Endothelial cell of umbilical vein (primary cell): ENCODE data around the gene THAP4. TPM values are rescaled to one million over a fixed set of nuclear protein-coding genes. Genes with fewer than 3 reads are reported as not detected.

Source experiments
- BruUV-seq: library from RNA; stranded (reverse); fragments of 400-500 nt; replicated peaks from 2 replicates; lab custom pipeline; 2021; lab: Mats Ljungman, UMichigan
- CTCF ChIA-PET: fragments of 300-600, 350-600 bp; sonication (Branson Sonifier 250); formaldehyde crosslinking; loops from one replicate; lab custom pipeline; 2021; ENCODE audit warnings: antibody characterized with exemption, inconsistent platforms; lab: Charles Lee
- POLR2A ChIA-PET: fragments of 300-600, 350-600 bp; sonication (Branson Sonifier 250); formaldehyde crosslinking; loops from one replicate; lab custom pipeline; 2021; ENCODE audit warnings: antibody characterized with exemption, inconsistent platforms; lab: Charles Lee
- DNase-seq: peaks from one replicate; pipeline ENCODE4 v3.0.0-alpha.2; 2011; ENCODE audit warnings: low read depth, low spot score
- FAIRE-seq: peaks from 2 replicates; lab custom pipeline; 2011; peaks lifted over from hg19 to GRCh38; lab: Jason Lieb, UNC
- H2AFZ ChIP-seq: 2 replicates; pipeline ENCODE4 v1.6.0; 2012; ENCODE audit warnings: low read depth, low read length, control low read depth, inconsistent platforms
- H3K27ac ChIP-seq: 2 replicates; pipeline ENCODE4 v1.5.1; 2011; ENCODE audit warnings: low read depth, mild to moderate bottlenecking, control low read depth, low read length, moderate library complexity; ENCODE audit not compliant: insufficient read depth
- H3K27me3 ChIP-seq, 2 experiments: 2 replicates each; pipeline versions ENCODE4 v1.6.0 to v1.6.1; 2011; ENCODE audit warnings: low read length in 2 of 2, mixed read lengths in 1 of 2; ENCODE audit not compliant: control insufficient read depth in 2 of 2, insufficient read depth in 2 of 2
- H3K36me3 ChIP-seq, 2 experiments: 2 replicates in 1 of 2; 3 replicates in 1 of 2; pipeline ENCODE4 v1.5.1; 2011; ENCODE audit warnings: low read length in 2 of 2, mild to moderate bottlenecking in 1 of 2, moderate library complexity in 1 of 2; ENCODE audit not compliant: control insufficient read depth in 2 of 2, insufficient read depth in 2 of 2; ENCODE audit errors: extremely low read depth in 1 of 2
- H3K4me1 ChIP-seq: 3 replicates; pipeline ENCODE4 v1.5.1; 2011; ENCODE audit warnings: mild to moderate bottlenecking, low read length; ENCODE audit not compliant: control insufficient read depth, insufficient read depth; ENCODE audit errors: extremely low read depth
- H3K4me2 ChIP-seq: 2 replicates; pipeline ENCODE4 v1.6.1; 2011; ENCODE audit warnings: low read length, control low read depth, mixed read lengths; ENCODE audit not compliant: insufficient read depth
- H3K4me3 ChIP-seq, 3 experiments: fragments of 200-600 bp in 1 of 3; sonication (generic), shearing (Covaris generic) in 1 of 3; replicated peaks in 1 of 3; 2 replicates each; pipeline ENCODE4 v1.5.1; 2011 to 2016; ENCODE audit warnings: control low read depth in 3 of 3, low read length in 3 of 3, mild to moderate bottlenecking in 2 of 3, inconsistent platforms in 1 of 3, low read depth in 1 of 3, moderate library complexity in 1 of 3; ENCODE audit not compliant: insufficient read depth in 1 of 3
- H3K79me2 ChIP-seq: 2 replicates; pipeline ENCODE4 v1.6.0; 2012; ENCODE audit warnings: low read length, inconsistent platforms; ENCODE audit not compliant: control insufficient read depth, insufficient read depth
- H3K9ac ChIP-seq: replicated peaks from 2 replicates; pipeline ENCODE3; 2011; ENCODE audit warnings: low read length, control low read depth; ENCODE audit not compliant: insufficient read depth; ENCODE audit errors: extremely low read depth
- H3K9me1 ChIP-seq: replicated peaks from 3 replicates; pipeline ENCODE4 v1.6.0; 2011; ENCODE audit warnings: mild to moderate bottlenecking, low read length; ENCODE audit not compliant: control insufficient read depth, insufficient read depth; ENCODE audit errors: extremely low read depth
- H3K9me3 ChIP-seq: replicated peaks from 2 replicates; pipeline ENCODE4 v1.5.1; 2012; ENCODE audit warnings: low read length, inconsistent platforms; ENCODE audit not compliant: control insufficient read depth, insufficient read depth
- H4K20me1 ChIP-seq: replicated peaks from 2 replicates; pipeline ENCODE3; 2011; ENCODE audit warnings: mild to moderate bottlenecking, low read length; ENCODE audit not compliant: control insufficient read depth, insufficient read depth; ENCODE audit errors: extremely low read depth
- GATA2 ChIP-seq: IDR thresholded peaks from 2 replicates; pipeline ENCODE4 v1.7.0; 2011; ENCODE audit warnings: low read depth, mild to moderate bottlenecking, moderate library complexity, mixed read lengths, low read length; ENCODE audit not compliant: insufficient read length, insufficient read depth
- MYC ChIP-seq: IDR thresholded peaks from one replicate; pipeline ENCODE4 v1.6.1; 2011; ENCODE audit warnings: mild to moderate bottlenecking, low read depth, low read length
- POLR2A ChIP-seq: IDR thresholded peaks from 2 replicates; pipeline ENCODE4 v1.6.1; 2012; ENCODE audit warnings: low read depth, mild to moderate bottlenecking, control low read depth, low read length
- POLR2AphosphoS5 ChIP-seq: IDR thresholded peaks from 2 replicates; pipeline ENCODE4 v1.6.1; 2012; ENCODE audit warnings: low read depth, mild to moderate bottlenecking, control low read depth, low read length, moderate library complexity; ENCODE audit not compliant: insufficient read depth
- dilution Hi-C: fragments of 300-500 bp; cut with MboI; formaldehyde crosslinking; loops from one replicate; pipeline ENCODE4 v1.15.0; 2019; ENCODE audit warnings: low sequenced_read_pairs; ENCODE audit not compliant: extremely low pct_ligation_motif_present
- intact Hi-C: fragments of 100-400 bp; cut with micrococcal nuclease; formaldehyde crosslinking; loops from one replicate; pipeline ENCODE4 v1.10.0; 2022
- polyA plus RNA-seq, 4 experiments: library from polyadenylated mRNA; depleted of rRNA in 3 of 4; stranded (reverse) in 3 of 4; unstranded in 1 of 4; fragments of >200 nt; gene quantifications; 2 replicates each; pipeline versions ENCODE4 v1.2.1 to v1.2.3, GENCODE V29; 2011 to 2012; ENCODE audit warnings: missing spikeins in 1 of 4
- total RNA-seq: library from RNA; stranded (reverse); gene quantifications from 2 replicates; pipeline ENCODE4 v1.2.3, GENCODE V29; 2021
- TF ChIP-seq, protein P1 (sequence below): IDR thresholded peaks from 2 replicates; pipeline ENCODE4 v1.6.1; 2011; ENCODE audit not compliant: insufficient read depth, insufficient read length

The THAP4 gene
- total and polyA plus RNA-seq, 2 donors (not counting 3 experiments of a cell fraction or from before 2014, with no cell fraction given), result 45.4 to 47.4 TPM

DNA sequence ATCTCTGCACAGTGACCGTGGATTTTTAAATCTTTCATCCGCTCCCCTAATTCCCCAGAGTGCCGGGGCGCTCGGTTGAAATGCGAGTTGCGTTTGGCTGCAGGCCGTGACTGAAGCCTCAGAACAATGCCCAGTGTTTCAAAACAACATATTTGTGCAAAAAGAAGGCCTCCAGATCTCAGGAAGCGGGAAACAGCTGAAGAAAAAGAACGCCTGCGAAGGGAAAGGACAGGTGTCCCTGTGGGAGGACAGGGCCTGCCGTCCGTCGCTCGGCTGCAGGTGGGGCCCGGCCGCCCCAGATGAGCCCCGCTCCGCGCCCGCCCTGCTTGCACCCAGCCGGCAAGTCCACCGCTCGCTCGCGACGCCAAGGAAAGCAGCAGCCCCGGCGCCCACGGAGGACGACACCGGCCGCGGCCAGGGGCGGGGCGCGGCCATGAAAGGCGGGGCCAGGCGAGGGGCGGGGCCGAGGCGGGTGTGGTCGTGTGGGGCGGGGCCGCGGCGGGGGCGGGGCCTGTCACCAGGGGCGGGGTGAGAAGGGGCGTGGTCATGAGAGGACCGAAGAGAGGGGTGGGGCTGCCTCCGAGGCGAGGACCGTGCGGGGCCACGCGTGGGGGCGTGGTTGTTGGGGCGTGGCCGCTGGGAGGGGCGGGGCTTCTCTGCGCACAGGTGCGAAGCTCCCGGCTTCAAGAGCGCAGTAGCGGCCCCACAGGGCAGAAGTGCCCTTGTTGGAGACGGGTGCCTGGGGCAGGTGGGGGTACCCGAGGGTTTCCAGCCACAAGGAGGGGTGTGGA, 96.0 kb downstream of the THAP4 start:
- POLR2A ChIA-PET, result no interaction called here
- peak overlapping the region; percentile 47 for H3K4me2 ChIP-seq

GRCh38 chr2:241540401-241540770, 96.6 kb downstream of the THAP4 start:
- ChIA-PET CTCF (interaction anchor here (1.1 kb wide), 1 partner anchor 25 kb away, joined by 3 read pairs; no protein-coding TSS in a partner anchor), POLR2A (no interaction called here)
- H2AFZ ChIP-seq, result no peak overlapping the region
- DNase-seq, result no peak
- no peaks in the 10 kb centered on the region for H3K27me3 ChIP-seq
- BruUV-seq, result no TSS peak
- H3K4me2 ChIP-seq, result no peak overlapping the region
- H3K9ac ChIP-seq, result no peak overlapping the region
- no peaks in the 10 kb centered on the region for H3K36me3 ChIP-seq
- H3K27ac ChIP-seq, result no peak overlapping the region
- H3K9me1 ChIP-seq, result no peaks in the 10 kb centered on the region
- H4K20me1 ChIP-seq, result no peaks in the 10 kb centered on the region
- dilution Hi-C loops (no loop called here), intact Hi-C loops (no loop called here)
- no peak for TF ChIP-seq GATA2
- TF ChIP-seq POLR2A, result no peak
- no peaks in the 10 kb centered on the region for H3K79me2 ChIP-seq
- peaks cover 13% of the 10 kb centered on the region for H3K4me1 ChIP-seq
- H3K4me3 ChIP-seq, result peak overlapping the region in 1 of 3 experiments; percentile 41
- H3K9me3 ChIP-seq, result no peaks in the 10 kb centered on the region
- FAIRE-seq, result peak; percentile 18

More for the DNA sequence above, 96.0 kb downstream of the THAP4 start:
- Histone ChIP-seq H3K4me1 (peaks cover 19% of the 10 kb centered on the region), H3K27me3 (no peaks in the 10 kb centered on the region), H3K36me3 (no peaks in the 10 kb centered on the region), H3K4me3 (peak overlapping the region in 2 of 3 experiments; percentile 29 to 41), H2AFZ (peak overlapping the region; percentile 77), H3K9me3 (no peaks in the 10 kb centered on the region), H3K27ac (no peak overlapping the region), H4K20me1 (no peaks in the 10 kb centered on the region), H3K9ac (no peak overlapping the region), H3K9me1 (no peaks in the 10 kb centered on the region), H3K79me2 (no peaks in the 10 kb centered on the region)
- intact Hi-C loops, result loop anchor here (1.0 kb wide), 1 partner anchor 185 kb away; the partner anchor contains the start of gene FARP2
- CTCF ChIA-PET, result no interaction called here
- TF ChIP-seq MYC (no peak), POLR2AphosphoS5 (peak; percentile 30), POLR2A (peak; percentile 18)
- TF ChIP-seq, protein P1, sequence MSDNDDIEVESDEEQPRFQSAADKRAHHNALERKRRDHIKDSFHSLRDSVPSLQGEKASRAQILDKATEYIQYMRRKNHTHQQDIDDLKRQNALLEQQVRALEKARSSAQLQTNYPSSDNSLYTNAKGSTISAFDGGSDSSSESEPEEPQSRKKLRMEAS, result no peak
- no TSS peak for BruUV-seq
- dilution Hi-C loops, result no loop called here
- peak; percentile 62 for DNase-seq
- FAIRE-seq, result peak; percentile 70
